GM18499 (cell line): Measurements from ENCODE around the gene FCF1.

Experiments
- ATAC-seq: cut with Tn5 transposase; IDR thresholded peaks from one replicate; pipeline ENCODE4 v1.9.1; 2021; ENCODE audit warnings: moderate number of reproducible peaks; ENCODE audit not compliant: insufficient read depth, unreplicated experiment

The FCF1 gene

GRCh38 chr14:74762917-74763802, 50.2 kb downstream of the FCF1 start, which contains the start of gene YLPM1:
TSS of gene YLPM1 (plus strand) at chr14:74763316. CDS start at chr14:74763490, 174 bp downstream.
- ATAC-seq, result peak; percentile 81

GRCh38 chr14:74763803-74764531, 51.0 kb downstream of the FCF1 start:
- no peak for ATAC-seq

DNA sequence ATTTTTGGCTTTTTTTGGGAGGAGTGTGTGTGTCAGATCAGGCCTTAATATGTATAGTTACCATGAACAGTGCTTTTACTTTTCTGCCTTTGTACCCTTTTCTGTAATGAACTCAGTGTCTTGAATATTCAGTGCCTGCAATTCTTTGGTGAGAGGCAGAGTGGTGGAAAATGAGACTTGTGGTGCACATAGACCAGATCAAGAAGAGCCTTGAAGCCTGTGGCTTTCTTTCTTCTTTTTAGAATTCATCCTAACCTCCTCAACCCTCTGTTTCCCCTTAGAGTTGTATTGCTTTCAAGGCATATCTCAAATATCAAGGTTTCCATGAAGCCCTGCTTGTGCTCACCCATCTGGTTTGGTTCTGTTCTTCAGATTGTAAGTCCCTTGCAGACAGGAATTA, 52.8 kb downstream of the FCF1 start:
- no peak for ATAC-seq

DNA sequence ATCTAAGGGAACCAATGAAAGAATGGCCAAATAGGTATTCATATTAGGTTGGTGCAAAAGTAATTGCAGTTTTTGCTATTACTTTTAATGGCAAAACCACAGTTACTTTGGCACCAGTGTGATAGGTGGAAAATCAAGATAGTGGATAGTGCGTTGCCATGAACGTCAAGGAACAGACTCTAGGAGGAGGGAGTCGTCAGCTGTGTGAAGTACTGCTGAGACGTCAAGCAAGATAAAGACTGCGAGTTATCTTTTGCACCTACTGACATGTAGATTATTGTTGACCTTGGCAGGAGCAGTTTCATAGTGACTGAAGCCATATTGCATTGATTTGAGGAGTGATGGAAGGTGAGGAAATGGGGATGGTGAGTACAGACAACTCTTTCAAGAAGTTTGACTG, 58.5 kb downstream of the FCF1 start:
- no peak for ATAC-seq

DNA sequence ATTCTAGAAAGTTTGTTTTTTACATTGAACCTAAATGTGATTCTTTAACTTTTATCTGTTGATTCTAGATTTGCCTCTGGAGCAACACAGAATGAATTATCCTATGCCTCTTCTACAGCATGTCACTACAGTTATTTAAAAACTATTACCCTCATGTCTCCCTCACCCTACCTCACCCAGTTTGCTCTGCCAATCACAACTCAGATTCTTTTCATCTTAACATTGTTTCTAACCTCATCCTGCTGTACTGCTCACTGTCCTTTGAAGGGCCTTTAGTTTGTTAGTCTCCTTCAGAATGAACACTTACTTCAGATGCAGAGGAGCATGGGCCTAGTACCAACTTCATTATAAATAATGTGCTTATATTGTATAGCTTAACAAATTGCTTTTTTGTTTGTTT, 71.7 kb downstream of the FCF1 start:
- ATAC-seq, result no peak

DNA sequence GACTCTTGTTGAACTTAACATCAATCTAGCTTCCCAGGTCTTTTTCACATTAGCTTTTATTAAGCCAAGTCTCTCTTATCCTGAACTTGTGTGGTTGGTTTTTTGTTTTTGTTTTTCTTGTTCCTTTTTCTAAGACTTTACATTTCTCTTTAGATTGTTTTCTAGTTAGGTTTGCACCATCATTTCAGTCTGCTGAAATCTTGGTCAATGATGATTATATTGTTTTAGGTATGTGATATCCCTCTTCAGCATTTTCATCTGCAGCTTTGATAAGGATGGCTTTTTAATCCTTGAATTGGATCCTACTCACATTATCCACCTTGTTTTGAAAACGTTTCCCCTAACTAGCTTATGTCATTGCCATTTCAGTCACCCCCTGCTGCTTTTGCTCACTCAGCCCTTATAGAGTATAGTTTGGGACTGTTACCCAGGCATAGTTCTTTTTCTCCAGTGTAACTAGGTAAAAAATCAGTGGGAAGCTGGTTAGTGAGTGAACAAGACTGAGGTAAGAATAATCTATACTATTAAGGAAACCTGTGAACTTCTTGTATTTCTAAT, 72.2 kb downstream of the FCF1 start:
- no peak for ATAC-seq

DNA sequence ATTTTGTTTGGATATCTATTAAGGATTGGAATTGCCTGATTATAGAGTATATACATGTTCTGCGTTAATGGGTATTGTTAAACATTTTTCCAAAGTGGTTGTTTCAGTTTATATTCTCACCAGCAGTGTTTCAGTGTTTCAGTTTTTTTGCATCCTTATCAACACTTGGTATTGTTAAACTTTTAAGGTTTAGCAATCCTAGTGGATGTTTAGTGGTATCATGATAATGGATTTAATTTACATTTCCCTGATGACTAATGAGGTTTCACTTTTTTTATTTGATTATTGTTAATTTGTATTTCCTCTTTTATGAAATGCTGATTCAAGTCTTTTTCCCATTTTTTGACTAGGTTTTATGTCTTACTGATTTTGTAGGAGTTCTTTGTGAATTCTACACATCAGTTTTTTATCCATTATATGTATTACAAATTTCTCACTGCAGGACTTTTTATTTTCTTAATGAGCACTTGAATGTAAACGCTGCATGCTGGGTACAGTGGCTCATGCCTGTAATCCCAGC, 73.9 kb downstream of the FCF1 start:
- no peak for ATAC-seq
